HFF-Myc (cell line): ENCODE results near the gene ITIH4.

Experiments used
- DNase-seq: peaks from one replicate; pipeline ENCODE4 v3.0.0-alpha.2; 2011; ENCODE audit warnings: low read depth; ENCODE audit errors: extremely low read depth
- H3K4me3 ChIP-seq: replicated peaks from 2 replicates; pipeline ENCODE4 v1.5.1; 2011; ENCODE audit warnings: low read depth, mild to moderate bottlenecking, control low read depth, low read length
- TF ChIP-seq, protein P1 (sequence below): IDR thresholded peaks from 2 replicates; pipeline ENCODE4 v1.5.1; 2012; ENCODE audit warnings: mild to moderate bottlenecking, low read depth, low read length, control low read depth; ENCODE audit errors: missing control alignments

The ITIH4 gene

DNA sequence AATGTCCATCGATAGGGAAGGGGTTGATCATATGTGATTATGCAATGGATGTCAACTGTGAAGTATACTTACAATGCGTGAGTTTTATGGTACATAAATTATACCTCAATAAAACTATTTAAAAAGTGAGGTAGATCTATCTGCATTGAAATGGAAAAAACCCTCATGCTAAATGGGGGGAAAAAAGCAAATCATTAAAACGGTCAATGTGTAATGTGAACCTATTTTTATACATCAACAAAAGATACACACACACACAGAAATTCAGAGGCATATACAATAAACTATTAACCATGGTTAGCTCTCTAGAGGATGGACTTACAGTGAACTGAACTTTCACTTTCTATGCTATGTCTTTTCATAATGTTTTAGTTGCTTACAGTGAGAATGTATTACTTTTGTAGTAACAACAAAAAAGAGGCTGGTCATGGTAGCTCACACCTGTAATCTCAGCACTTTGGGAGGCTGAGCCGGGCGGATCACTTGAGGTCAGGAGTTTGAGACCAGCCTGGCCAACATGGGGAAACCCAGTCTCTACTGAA lies 43.8 kb upstream of the ITIH4 start:
- DNase-seq, result no peak
- TF ChIP-seq, protein P1, sequence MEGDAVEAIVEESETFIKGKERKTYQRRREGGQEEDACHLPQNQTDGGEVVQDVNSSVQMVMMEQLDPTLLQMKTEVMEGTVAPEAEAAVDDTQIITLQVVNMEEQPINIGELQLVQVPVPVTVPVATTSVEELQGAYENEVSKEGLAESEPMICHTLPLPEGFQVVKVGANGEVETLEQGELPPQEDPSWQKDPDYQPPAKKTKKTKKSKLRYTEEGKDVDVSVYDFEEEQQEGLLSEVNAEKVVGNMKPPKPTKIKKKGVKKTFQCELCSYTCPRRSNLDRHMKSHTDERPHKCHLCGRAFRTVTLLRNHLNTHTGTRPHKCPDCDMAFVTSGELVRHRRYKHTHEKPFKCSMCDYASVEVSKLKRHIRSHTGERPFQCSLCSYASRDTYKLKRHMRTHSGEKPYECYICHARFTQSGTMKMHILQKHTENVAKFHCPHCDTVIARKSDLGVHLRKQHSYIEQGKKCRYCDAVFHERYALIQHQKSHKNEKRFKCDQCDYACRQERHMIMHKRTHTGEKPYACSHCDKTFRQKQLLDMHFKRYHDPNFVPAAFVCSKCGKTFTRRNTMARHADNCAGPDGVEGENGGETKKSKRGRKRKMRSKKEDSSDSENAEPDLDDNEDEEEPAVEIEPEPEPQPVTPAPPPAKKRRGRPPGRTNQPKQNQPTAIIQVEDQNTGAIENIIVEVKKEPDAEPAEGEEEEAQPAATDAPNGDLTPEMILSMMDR, result no peak
- H3K4me3 ChIP-seq, result no peak overlapping the region

DNA sequence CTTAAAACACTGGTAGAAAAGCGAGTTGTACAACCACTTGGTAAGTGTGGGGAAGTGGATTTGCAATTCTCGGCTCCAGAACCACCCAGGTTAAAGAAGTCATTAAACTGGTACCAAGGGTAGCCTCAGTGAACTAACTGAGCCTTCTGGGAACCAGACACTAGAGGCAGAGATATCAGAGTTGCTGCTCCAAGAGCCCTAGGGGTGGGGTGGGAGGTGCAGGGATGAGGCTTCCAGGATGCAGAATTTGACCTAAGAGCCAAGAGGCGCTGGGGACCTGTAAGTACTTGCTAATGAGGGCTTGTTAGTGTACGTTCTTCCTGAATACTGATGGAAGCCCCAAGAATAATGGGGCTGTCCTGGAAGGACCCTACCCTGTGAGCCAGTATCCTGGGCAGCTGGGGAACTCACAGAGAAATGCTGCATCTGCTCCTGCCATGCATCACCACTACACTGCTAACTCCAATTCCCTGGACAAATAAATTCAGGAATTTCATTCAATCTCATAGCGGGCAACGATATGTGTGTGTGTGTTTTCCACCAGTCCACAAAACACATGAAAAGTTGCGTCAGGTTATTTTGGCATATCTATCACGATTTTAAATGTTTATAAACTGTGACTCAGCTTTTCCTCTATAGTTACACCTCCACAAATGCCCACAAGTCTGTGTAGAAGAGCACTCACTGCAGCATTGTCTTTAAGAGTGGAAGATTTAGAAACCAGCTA lies 43.1 kb upstream of the ITIH4 start:
- no peak for DNase-seq
- no peak overlapping the region for H3K4me3 ChIP-seq
- TF ChIP-seq, protein P1, result no peak

DNA sequence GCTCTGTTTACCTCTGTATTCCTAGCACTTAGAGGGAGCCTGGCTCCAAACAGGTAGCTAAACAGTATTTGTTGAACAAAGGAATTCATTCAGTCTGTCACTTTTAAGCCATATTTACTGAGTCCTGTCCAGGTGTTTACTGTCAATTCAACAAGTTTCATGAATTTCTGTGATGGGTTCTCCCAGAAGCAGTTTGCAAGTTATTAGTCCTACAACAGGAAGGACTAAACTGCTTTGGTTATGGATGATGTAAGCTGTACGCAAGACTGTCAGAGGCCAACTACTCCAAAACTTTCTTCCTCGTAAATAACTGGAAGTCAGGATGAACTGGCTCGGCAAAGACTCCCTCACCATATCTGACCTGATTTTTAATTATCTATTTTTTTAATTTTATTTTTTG lies 41.8 kb upstream of the ITIH4 start:
- TF ChIP-seq, protein P1, result no peak
- no peak for DNase-seq
- no peak overlapping the region for H3K4me3 ChIP-seq

DNA sequence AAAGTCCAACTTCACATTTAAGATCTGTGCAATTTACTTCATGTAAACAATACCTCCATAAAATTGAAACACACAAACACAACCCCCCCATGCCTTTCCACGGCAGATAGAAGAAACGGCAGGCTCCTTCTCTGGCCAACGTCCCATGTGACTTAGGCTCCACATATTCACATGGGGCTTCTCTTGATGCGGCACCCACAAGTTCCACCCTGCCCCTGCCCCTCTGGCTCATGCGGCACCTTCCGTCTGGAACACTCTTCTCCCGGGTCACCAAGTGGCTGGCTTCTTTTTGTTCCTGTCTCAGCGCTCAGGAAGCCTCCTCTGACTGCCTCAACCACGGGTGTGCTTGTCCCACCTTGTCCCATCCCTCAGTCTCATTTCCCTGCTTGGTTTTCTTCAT lies 41.3 kb upstream of the ITIH4 start:
- TF ChIP-seq, protein P1, result no peak
- no peak for DNase-seq
- no peak overlapping the region for H3K4me3 ChIP-seq

DNA sequence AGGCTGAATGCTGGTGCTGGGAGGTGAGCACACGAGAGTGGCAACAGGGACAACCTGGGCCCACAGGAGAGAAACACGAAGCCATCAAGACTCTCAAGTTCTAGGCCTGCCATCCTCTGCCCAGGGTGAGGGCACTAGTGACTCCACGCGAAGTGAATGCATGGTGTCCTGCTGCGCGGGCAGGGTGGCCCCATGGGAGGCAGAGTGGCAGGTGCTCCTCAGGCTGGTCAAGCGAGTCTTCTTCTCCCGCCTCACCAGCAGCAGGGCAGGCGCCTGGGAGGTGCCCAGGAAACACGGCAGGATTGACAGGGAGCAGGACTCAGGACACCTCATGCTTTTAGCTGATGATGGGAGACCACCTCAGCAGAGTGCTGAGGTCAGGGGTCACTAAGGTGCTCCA lies 40.0 kb upstream of the ITIH4 start:
- no peak for DNase-seq
- H3K4me3 ChIP-seq, result no peak overlapping the region
- TF ChIP-seq, protein P1, result no peak

DNA sequence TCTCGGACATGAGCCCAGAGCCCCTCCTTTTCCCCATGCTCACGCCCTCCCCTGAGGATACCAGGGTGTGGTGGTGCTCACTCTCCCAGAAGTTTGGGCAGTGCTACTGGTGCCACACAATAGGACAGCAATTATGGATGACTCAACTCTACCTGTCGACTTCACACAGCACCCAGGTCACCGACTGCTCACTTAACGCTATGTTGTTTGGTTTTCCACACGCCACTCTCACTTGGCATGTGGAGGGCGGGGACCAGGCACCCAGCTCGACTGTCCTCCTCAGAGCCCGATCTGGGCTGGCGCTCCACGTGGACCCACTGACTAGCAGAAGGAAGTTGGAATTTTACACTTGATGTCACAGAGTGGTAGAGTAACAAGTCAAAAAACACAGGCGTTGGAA lies 36.0 kb upstream of the ITIH4 start:
- TF ChIP-seq, protein P1, result no peak
- no peak overlapping the region for H3K4me3 ChIP-seq
- DNase-seq, result no peak
